H9 (cell line): ENCODE results near the gene NCKAP5L. TPM values are rescaled to one million over a fixed set of nuclear protein-coding genes. Genes with fewer than 3 reads are reported as not detected.

Experiments used
- DNase-seq: peaks from one replicate; pipeline ENCODE4 v3.0.0-alpha.2; 2017
- H2AFZ ChIP-seq: one replicate; pipeline ENCODE4 v1.6.1; 2013; ENCODE audit warnings: mild to moderate bottlenecking, low read length, control low read depth, moderate library complexity
- H2AK5ac ChIP-seq: 2 replicates; pipeline ENCODE4 v1.6.1; 2013; ENCODE audit warnings: low read length, control low read depth, mixed read lengths; ENCODE audit not compliant: insufficient read length
- H2BK120ac ChIP-seq: one replicate; pipeline ENCODE4 v1.6.1; 2013; ENCODE audit warnings: low read depth, mild to moderate bottlenecking, low read length, control low read depth, inconsistent platforms; ENCODE audit not compliant: poor library complexity, severe bottlenecking
- H2BK12ac ChIP-seq: 2 replicates; pipeline ENCODE4 v1.6.1; 2013; ENCODE audit warnings: low read length, control low read depth, mixed read lengths, low read depth; ENCODE audit not compliant: insufficient read length
- H2BK15ac ChIP-seq: 2 replicates; pipeline ENCODE4 v1.6.1; 2013; ENCODE audit warnings: low read depth, low read length, control low read depth
- H2BK20ac ChIP-seq: one replicate; pipeline ENCODE4 v1.6.1; 2013; ENCODE audit warnings: low read depth, mild to moderate bottlenecking, low read length, control low read depth, inconsistent platforms; ENCODE audit not compliant: poor library complexity, severe bottlenecking
- H2BK5ac ChIP-seq: 2 replicates; pipeline ENCODE4 v1.6.1; 2013; ENCODE audit warnings: low read length, control low read depth, mixed read lengths; ENCODE audit not compliant: insufficient read length
- H3K14ac ChIP-seq: 2 replicates; pipeline ENCODE4 v1.6.1; 2013; ENCODE audit warnings: low read length, control low read depth; ENCODE audit not compliant: insufficient read depth
- H3K18ac ChIP-seq: 2 replicates; pipeline ENCODE4 v1.6.1; 2013; ENCODE audit warnings: low read depth, mild to moderate bottlenecking, mixed read lengths, low read length, control low read depth; ENCODE audit not compliant: insufficient read length
- H3K23ac ChIP-seq: 2 replicates; pipeline ENCODE4 v1.6.1; 2013; ENCODE audit warnings: low read length, control low read depth, mixed read lengths, low read depth; ENCODE audit not compliant: insufficient read length
- H3K23me2 ChIP-seq: 2 replicates; pipeline ENCODE4 v1.6.1; 2013; ENCODE audit warnings: low read depth, mild to moderate bottlenecking, mixed read lengths, low read length, control low read depth; ENCODE audit not compliant: insufficient read length, poor library complexity, severe bottlenecking
- H3K27ac ChIP-seq: 2 replicates; pipeline ENCODE4 v1.5.1; 2013; ENCODE audit warnings: low read length, control low read depth, mixed read lengths, low read depth; ENCODE audit not compliant: insufficient read length
- H3K27me3 ChIP-seq: 2 replicates; pipeline ENCODE4 v1.6.1; 2013; ENCODE audit warnings: low read length, control low read depth, inconsistent platforms; ENCODE audit not compliant: insufficient read depth
- H3K4ac ChIP-seq: 2 replicates; pipeline ENCODE4 v1.6.1; 2013; ENCODE audit warnings: low read depth, mild to moderate bottlenecking, control low read depth, inconsistent platforms, low read length, moderate library complexity
- H3K4me1 ChIP-seq: 2 replicates; pipeline ENCODE4 v1.6.1; 2013; ENCODE audit warnings: low read length, control low read depth, inconsistent platforms; ENCODE audit not compliant: insufficient read depth
- H3K4me2 ChIP-seq: 2 replicates; pipeline ENCODE4 v1.6.1; 2013; ENCODE audit warnings: low read length, control low read depth, mixed read lengths; ENCODE audit not compliant: insufficient read length, insufficient read depth
- H3K56ac ChIP-seq: 2 replicates; pipeline ENCODE4 v1.6.1; 2013; ENCODE audit warnings: low read depth, mild to moderate bottlenecking, mixed read lengths, low read length, control low read depth; ENCODE audit not compliant: insufficient read length
- H3K79me1 ChIP-seq: 2 replicates; pipeline ENCODE4 v1.6.1; 2013; ENCODE audit warnings: low read depth, mild to moderate bottlenecking, moderate library complexity, low read length, control low read depth, inconsistent platforms; ENCODE audit not compliant: insufficient read depth, poor library complexity, severe bottlenecking
- H3K79me2 ChIP-seq: 2 replicates; pipeline ENCODE4 v1.6.1; 2013; ENCODE audit warnings: low read length, control low read depth, inconsistent platforms; ENCODE audit not compliant: insufficient read depth
- H3K9ac ChIP-seq: 2 replicates; pipeline ENCODE4 v1.6.1; 2013; ENCODE audit warnings: low read length, control low read depth, mixed read lengths; ENCODE audit not compliant: insufficient read length; ENCODE audit errors: extremely low read depth
- H3K9me3 ChIP-seq: one replicate; pipeline ENCODE4 v1.6.1; 2013; ENCODE audit warnings: low read depth, low read length, inconsistent platforms; ENCODE audit not compliant: control insufficient read depth
- H3T11ph ChIP-seq: one replicate; pipeline ENCODE4 v1.6.1; 2013; ENCODE audit warnings: mild to moderate bottlenecking, low read length, control low read depth, inconsistent platforms
- H4K20me1 ChIP-seq: one replicate; pipeline ENCODE4 v1.6.1; 2013; ENCODE audit not compliant: control insufficient read depth, insufficient read length, insufficient read depth
- H4K5ac ChIP-seq: 2 replicates; pipeline ENCODE4 v1.6.1; 2013; ENCODE audit warnings: low read depth, mild to moderate bottlenecking, mixed read lengths, low read length, control low read depth; ENCODE audit not compliant: insufficient read length
- H4K8ac ChIP-seq: replicated peaks from 2 replicates; pipeline ENCODE4 v1.6.1; 2013; ENCODE audit warnings: low read length, control low read depth, mixed read lengths, low read depth; ENCODE audit not compliant: insufficient read length
- H4K91ac ChIP-seq: 2 replicates; pipeline ENCODE4 v1.6.1; 2013; ENCODE audit warnings: low read depth, mild to moderate bottlenecking, moderate library complexity, mixed read lengths, low read length, control low read depth; ENCODE audit not compliant: insufficient read length
- H3K27ac Mint-ChIP-seq, 3 experiments: 2 replicates in 2 of 3; 3 replicates in 1 of 3; pipeline ENCODE4 v1.8.0; 2020 to 2021; ENCODE audit warnings: mixed read lengths in 3 of 3, mild to moderate bottlenecking in 1 of 3, moderate library complexity in 1 of 3
- H3K27me3 Mint-ChIP-seq: 2 replicates; pipeline ENCODE4 v1.8.0; 2021; ENCODE audit warnings: low read depth, mild to moderate bottlenecking, moderate library complexity, mixed read lengths
- H3K36me3 Mint-ChIP-seq, 3 experiments: 2 replicates in 2 of 3; 3 replicates in 1 of 3; pipeline ENCODE4 v1.8.0; 2020 to 2021; ENCODE audit warnings: low read depth in 3 of 3, mixed read lengths in 3 of 3; ENCODE audit not compliant: insufficient read depth in 1 of 3
- H3K4me1 Mint-ChIP-seq, 2 experiments: 2 replicates each; pipeline ENCODE4 v1.8.0; 2020; ENCODE audit warnings: mixed read lengths in 2 of 2
- H3K4me3 Mint-ChIP-seq, 2 experiments: 2 replicates in 1 of 2; 3 replicates in 1 of 2; pipeline ENCODE4 v1.8.0; 2020 to 2021; ENCODE audit warnings: mild to moderate bottlenecking in 2 of 2, mixed read lengths in 2 of 2, moderate library complexity in 1 of 2
- H3K9me3 Mint-ChIP-seq, 2 experiments: 2 replicates in 1 of 2; 3 replicates in 1 of 2; pipeline ENCODE4 v1.8.0; 2020; ENCODE audit warnings: mild to moderate bottlenecking in 2 of 2, mixed read lengths in 2 of 2, moderate library complexity in 1 of 2
- CTCF ChIP-seq: fragments of 200-600 bp; sonication (generic); conservative IDR thresholded peaks from 3 replicates; pipeline ENCODE4 v1.8.0; 2021; ENCODE audit warnings: antibody characterized with exemption, mild to moderate bottlenecking
- WGBS: extraction: QIAGEN DNeasy Blood & Tissue Kit; methylation state at CpG from one replicate; pipeline ENCODE4 v1.1.7; 2013; ENCODE audit warnings: missing lambda C conversion rate, low lambda C conversion rate, mixed read lengths; ENCODE audit not compliant: insufficient read length; ENCODE audit errors: extremely low coverage; 5-methylcytosine and 5-hydroxymethylcytosine counted together
- long read RNA-seq: library from polyadenylated mRNA; unstranded; transcript quantifications from one replicate; pipeline ENCODE4 v2.0.0, GENCODE V29; 2020
- total RNA-seq: library from RNA; stranded (reverse); gene quantifications from 2 replicates; pipeline ENCODE4 v1.2.1, GENCODE V29; 2021

Gene NCKAP5L
- 27.7 and 28.9 TPM in 2 replicates for total RNA-seq
- long read RNA-seq, full-length matches to known transcripts: 3 of 19 reads
- long read RNA-seq, partial matches to known transcripts: 11 of 19 reads
- long read RNA-seq, other reads (novel, unspliced or antisense): 5 of 19 reads

GRCh38 chr12:49828133-49829091 is at the start of gene NCKAP5L:
NCKAP5L (minus strand) TSS chr12:49828413; CDS start chr12:49804044, 24,369 bp downstream.
- Histone ChIP-seq H3K79me2 (peaks cover under 1% of the 10 kb centered on the region; the same call in 1 of the 2 replicates), H2BK120ac (no peak within 1 kb of the TSS), H2BK12ac (no peak within 1 kb of the TSS), H4K91ac (no peak within 1 kb of the TSS), H4K8ac (no peak within 1 kb of the TSS), H3K4ac (no peak within 1 kb of the TSS), H4K20me1 (no peaks in the 10 kb centered on the region), H3K14ac (peak within 1 kb of the TSS; percentile 71), H2BK20ac (no peak within 1 kb of the TSS), H3K9ac (peak within 1 kb of the TSS; percentile 64), H4K5ac (no peak within 1 kb of the TSS), H2AFZ (no peak within 1 kb of the TSS), H3K56ac (no peak within 1 kb of the TSS), H3K4me1 (peaks cover 2% of the 10 kb centered on the region), H2AK5ac (no peak within 1 kb of the TSS), H3K27ac (peak within 1 kb of the TSS; percentile 11), H3T11ph (no peak within 1 kb of the TSS), H3K23me2 (peaks cover 16% of the 10 kb centered on the region), H3K27me3 (no peaks in the 10 kb centered on the region), H3K23ac (no peak within 1 kb of the TSS), H2BK5ac (no peak within 1 kb of the TSS), H3K79me1 (peaks cover 4% of the 10 kb centered on the region), H3K18ac (peak within 1 kb of the TSS; percentile 41), H3K9me3 (no peaks in the 10 kb centered on the region), H2BK15ac (no peak within 1 kb of the TSS), H3K4me2 (peak within 1 kb of the TSS; percentile 97)
- Mint-ChIP-seq H3K4me3 (peak within 1 kb of the TSS; percentile 88 to 98), H3K4me1 (peaks cover 33 to 43% of the 10 kb centered on the region in 2 experiments), H3K27me3 (no peaks in the 10 kb centered on the region), H3K27ac (peak within 1 kb of the TSS; percentile 99 to 100 (median 100)), H3K9me3 (no peaks in the 10 kb centered on the region; a peak in 1 of 5 replicates), H3K36me3 (peaks cover 0 to 3% (median 2%) of the 10 kb centered on the region in 3 experiments; a peak in 4 of 7 replicates)
- TF ChIP-seq CTCF: no peak
- DNase-seq: peak; percentile 99
- WGBS: no CpG with 5 or more reads among the region's 61 CpGs
